Stimulated activated CD4-positive, alpha-beta T cell treated with anti-CD3 and anti-CD28 coated beads, Interleukin-4, amount 100 ng/mL, for 48 hours (primary cell): ENCODE measurements around the gene CTPS1.

Experiments used
- DNase-seq, 2 donors: peaks; one replicate each; pipeline ENCODE4 v3.0.0-alpha.2; 2020; ENCODE audit warnings: low read depth in 2 of 2

The CTPS1 gene

DNA sequence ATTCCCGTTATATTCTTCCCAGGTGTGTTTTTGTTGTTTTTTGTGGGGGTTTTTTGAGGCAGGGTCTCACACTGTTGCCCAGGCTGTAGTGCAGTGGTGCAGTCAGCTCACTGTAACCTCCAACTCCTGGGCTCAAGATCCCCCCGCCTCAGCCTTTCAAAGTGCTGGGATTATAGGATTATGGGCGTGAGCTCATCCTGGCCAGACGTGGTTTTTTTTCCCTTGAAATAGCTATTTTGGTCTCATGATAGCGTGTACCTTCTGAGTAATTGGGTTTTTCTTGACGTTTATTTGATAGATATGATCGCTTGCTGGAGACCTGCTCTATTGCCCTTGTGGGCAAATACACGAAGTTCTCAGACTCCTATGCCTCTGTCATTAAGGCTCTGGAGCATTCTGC, 17.6 kb downstream of the CTPS1 start:
- no peak for DNase-seq

DNA sequence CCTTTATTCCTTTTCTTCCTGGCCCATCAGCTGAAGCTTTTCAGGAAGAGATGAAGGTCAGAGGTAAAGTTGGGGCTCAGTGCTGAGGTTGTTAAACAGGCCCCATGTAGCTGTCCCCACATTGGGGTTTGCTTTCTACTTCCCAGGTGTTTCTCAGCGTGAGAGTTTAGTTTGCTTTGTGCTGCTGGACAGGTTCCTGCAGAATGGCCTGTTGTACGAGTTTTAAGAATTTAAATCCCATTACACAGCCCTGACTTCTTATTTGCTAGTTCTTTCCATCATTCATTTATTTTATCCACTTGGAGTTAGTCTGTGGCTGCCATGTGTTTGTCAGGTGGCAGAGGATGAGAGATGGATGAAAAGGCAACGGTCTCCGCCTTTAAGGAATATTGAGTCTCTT, 19.2 kb downstream of the CTPS1 start:
- DNase-seq = no peak

- DNase-seq = no peak
These were observed 23.7 kb downstream of the CTPS1 start for GRCh38 chr1:41003127-41003639.

- peak; percentile 77 to 86 for DNase-seq
These were observed 24.2 kb downstream of the CTPS1 start for GRCh38 chr1:41003640-41004220.

DNA sequence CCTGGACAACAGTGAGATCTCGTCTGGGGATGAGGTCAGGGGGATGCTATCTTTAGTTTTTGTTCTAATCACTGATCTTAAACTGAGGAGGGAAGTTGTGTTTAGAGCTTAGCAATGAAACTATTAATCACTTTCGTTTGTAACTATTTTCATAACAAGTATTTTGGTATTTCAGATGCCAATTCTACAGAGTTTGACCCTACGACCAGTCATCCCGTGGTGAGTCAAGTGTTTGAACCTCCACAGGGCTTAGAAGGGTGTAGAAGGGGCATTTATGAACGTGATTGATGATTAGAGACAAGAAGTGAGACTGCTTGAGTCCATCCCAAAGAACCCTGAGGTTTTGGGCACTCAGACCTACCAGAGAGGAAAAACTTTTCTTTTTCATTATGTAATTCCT, 26.4 kb downstream of the CTPS1 start:
- DNase-seq = no peak

GRCh38 chr1:41006942-41007865, 27.7 kb downstream of the CTPS1 start:
- no peak for DNase-seq

- DNase-seq = no peak
These were observed 30.0 kb downstream of the CTPS1 start for GRCh38 chr1:41009466-41009865.

GRCh38 chr1:41010345-41010744, 30.8 kb downstream of the CTPS1 start:
- DNase-seq = no peak

GRCh38 chr1:41013024-41013423, 33.5 kb downstream of the CTPS1 start:
- no peak for DNase-seq

DNA sequence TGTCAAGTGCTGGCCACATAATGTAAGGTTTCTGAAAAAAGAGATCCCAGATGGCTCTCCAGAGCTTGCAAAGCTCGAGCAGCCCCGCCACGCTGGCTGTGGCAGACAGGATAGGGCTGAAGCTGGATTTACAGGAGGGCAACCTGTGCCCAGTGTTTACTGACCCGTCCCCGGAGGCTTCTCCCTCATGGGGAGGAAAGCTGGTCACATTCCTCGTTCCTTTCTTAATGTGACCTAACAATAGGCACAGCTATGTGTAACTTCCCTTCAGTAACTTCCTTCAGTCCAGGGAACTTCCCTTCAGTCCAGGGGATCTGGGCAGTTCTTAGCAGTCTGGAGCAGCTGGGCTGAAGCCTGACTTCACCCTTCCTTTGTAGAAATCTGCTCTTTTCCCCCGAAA, 34.3 kb downstream of the CTPS1 start:
- no peak for DNase-seq

GRCh38 chr1:41014871-41015270, 35.4 kb downstream of the CTPS1 start:
- no peak for DNase-seq

DNA sequence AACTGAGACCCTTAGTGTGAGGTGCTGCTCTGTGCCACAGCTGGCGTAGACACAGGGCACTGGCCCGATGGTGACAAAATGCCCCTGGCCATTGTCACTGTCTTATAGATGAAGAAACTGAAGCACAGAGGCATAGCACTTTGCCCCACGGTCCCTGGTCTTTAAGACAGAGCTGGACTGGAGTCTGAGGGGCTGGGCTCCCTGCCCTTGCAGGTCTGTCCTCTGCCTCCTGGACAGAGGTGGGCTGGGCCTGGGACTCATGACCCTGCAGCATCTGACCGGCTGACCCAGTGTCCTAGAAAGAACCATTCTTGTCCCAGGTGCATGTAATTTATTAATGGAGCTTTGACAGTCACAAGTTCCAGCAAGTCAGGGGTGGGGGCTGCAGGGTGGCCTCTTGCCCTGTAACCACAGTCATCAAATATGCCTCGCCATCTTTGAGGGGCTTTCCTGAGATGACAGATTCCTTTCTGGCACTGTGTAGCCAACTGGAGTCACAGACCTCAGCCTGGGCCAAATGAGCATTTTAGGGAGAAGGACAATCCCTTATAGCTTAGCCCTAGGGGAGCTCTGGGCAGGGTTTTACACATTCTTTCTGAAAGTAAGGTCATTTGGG, 35.9 kb downstream of the CTPS1 start:
- no peak for DNase-seq

DNA sequence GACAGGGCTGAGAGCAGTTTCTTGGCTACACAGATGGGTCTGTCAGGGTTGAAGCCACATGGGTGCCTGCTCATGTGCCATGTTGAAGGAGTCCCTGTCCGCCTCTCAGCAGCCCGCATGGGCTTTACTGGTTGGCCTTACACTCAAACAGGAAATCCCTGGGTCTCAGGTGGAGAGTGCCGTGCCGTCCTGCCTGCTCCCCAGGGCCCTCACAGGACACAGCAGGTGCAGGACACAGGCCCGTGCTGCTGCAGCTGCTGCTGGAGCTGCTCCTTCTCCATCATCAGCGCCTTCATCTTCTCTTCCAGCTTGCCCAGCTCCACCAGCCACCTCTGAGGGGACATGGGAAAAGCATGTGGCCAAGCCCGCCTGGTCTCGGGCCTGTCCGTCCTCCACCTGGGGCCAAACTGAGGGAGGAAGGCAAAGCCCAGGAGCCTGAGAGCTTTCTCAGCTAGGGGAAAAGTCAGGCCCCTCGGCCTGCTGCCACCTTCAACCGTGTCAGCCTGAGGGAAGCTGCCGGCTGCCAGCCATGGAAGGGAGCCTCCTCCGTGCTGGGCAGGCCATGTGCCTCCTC, 36.5 kb downstream of the CTPS1 start:
- DNase-seq = no peak

GRCh38 chr1:41017141-41018017, 37.9 kb downstream of the CTPS1 start:
- no peak for DNase-seq

DNA sequence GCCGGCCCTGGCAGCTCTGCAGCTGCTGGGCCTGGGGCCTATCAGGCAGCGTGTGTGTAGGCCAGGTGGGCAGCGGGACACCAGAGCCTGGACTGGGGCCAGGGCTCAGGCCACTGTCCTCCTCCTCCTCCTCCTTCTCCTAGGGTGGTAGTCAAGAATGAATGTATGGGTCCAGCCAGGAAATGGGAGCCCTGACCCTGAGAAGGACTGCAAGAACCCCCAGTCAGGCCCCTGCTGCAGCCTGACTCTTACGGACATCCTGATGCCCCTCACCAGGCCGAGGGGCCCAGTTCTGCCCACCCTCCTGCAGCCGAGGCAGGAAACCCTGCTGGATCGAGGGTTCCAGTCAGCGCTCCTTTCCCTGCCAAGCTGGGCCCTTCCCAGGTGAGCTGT, 38.5 kb downstream of the CTPS1 start:
- no peak for DNase-seq

GRCh38 chr1:41019353-41019745, 39.9 kb downstream of the CTPS1 start:
- no peak for DNase-seq

- no peak for DNase-seq
These were observed 40.6 kb downstream of the CTPS1 start for GRCh38 chr1:41020109-41020576.

DNA sequence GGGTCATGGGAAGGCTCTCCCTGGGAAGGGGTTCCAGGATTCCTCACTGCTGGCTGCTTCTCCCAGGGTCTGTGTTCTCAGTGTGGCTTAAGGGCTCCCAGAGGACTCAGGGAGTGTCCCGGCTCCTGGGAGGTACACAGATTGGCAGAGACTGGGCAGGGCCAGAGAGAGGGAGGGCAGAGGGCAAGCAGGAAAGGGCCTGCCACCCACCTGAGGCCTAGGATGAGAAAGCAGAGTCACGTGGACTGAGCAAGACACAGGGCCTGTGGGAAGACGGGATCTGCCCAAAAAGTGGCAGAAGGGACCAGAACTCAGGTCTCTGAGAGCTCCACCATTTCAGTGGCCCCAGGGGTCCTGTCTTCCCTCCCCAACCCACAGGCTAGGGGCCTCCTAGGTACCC, 41.2 kb downstream of the CTPS1 start:
- no peak for DNase-seq

- DNase-seq = no peak
These were observed 42.2 kb downstream of the CTPS1 start, which contains the start of gene SLFNL1 for GRCh38 chr1:41021526-41022308. TSS of gene SLFNL1 (minus strand) at chr1:41021725. CDS start at chr1:41020660, 1,065 bp downstream.

DNA sequence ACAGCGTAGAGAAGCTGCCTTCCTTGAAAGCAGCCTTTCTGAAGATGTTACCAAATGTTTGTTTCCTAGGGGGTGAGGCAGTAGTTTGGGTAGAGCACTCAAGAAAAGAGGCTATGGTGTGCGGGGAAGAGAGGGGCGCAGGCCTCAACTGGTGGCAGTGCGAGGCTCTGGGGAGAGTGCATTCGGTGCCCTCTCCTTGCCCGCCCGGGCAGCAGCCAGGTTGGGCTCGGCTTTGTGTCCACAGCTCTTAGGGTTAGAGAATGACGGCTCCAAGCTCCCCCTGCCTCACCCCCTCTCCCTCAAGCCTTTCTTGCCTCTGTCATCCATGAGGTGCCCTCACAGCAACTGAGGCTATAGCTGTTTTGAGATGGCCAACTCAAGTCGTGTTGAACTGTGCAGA, 42.9 kb downstream of the CTPS1 start:
- DNase-seq = no peak
